Neural progenitor cell (in vitro differentiated cells): Measurements from ENCODE around the gene CAMKK2. TPM values are rescaled to one million over a fixed set of nuclear protein-coding genes. Genes with fewer than 3 reads are reported as not detected.
A peak's percentile ranks its signal among the peaks of the same experiment; 100 is the strongest.

ENCODE experiments used
- DNase-seq: peaks from one replicate; pipeline ENCODE4 v3.0.0-alpha.2; 2016; ENCODE audit warnings: low spot score
- H2AFZ ChIP-seq: fragments of 200-600 bp; sonication (generic); replicated peaks from 2 replicates; pipeline ENCODE4 v1.6.1; 2016; ENCODE audit warnings: antibody characterized with exemption
- H3F3A ChIP-seq: fragments of 200-600 bp; sonication (generic); 2 replicates; pipeline ENCODE4 v1.6.1; 2016; ENCODE audit warnings: antibody characterized with exemption, low read depth
- H3K27ac ChIP-seq: fragments of 200-600 bp; sonication (generic); 2 replicates; pipeline ENCODE4 v1.5.1; 2016; ENCODE audit warnings: mild to moderate bottlenecking
- H3K27me3 ChIP-seq: fragments of 200-600 bp; sonication (generic); 2 replicates; pipeline ENCODE4 v1.6.1; 2016; ENCODE audit warnings: mild to moderate bottlenecking, moderate library complexity
- H3K36me3 ChIP-seq: fragments of 200-600 bp; sonication (generic); 2 replicates; pipeline ENCODE4 v1.5.1; 2016
- H3K4me1 ChIP-seq: fragments of 200-600 bp; sonication (generic); 2 replicates; pipeline ENCODE4 v1.6.1; 2016; ENCODE audit warnings: mixed run types
- H3K4me2 ChIP-seq: fragments of 200-600 bp; sonication (generic); 2 replicates; pipeline ENCODE4 v1.6.1; 2016
- H3K4me3 ChIP-seq: fragments of 200-600 bp; sonication (generic); 2 replicates; pipeline ENCODE4 v1.5.1; 2016
- H3K79me2 ChIP-seq: fragments of 200-600 bp; sonication (generic); 2 replicates; pipeline ENCODE4 v1.6.1; 2016; ENCODE audit warnings: low read depth
- H3K9ac ChIP-seq: fragments of 200-600 bp; sonication (generic); 2 replicates; pipeline ENCODE4 v1.6.1; 2016
- H3K9me3 ChIP-seq: fragments of 200-600 bp; sonication (generic); 2 replicates; pipeline ENCODE4 v1.5.1; 2016; ENCODE audit warnings: low read depth
- H4K20me1 ChIP-seq: fragments of 200-600 bp; sonication (generic); 2 replicates; pipeline ENCODE4 v1.6.1; 2016; ENCODE audit warnings: low read depth
- H3K27ac Mint-ChIP-seq: 3 replicates; pipeline ENCODE4 v1.8.0; 2021; ENCODE audit warnings: mixed read lengths
- H3K27me3 Mint-ChIP-seq: 2 replicates; pipeline ENCODE4 v1.8.0; 2022; ENCODE audit warnings: low read depth, mild to moderate bottlenecking, inconsistent platforms, moderate library complexity, mixed read lengths; ENCODE audit not compliant: insufficient read depth
- H3K36me3 Mint-ChIP-seq: 3 replicates; pipeline ENCODE4 v1.8.0; 2021; ENCODE audit warnings: mixed read lengths
- H3K4me1 Mint-ChIP-seq: 3 replicates; pipeline ENCODE4 v1.8.0; 2021; ENCODE audit warnings: mixed read lengths
- H3K4me3 Mint-ChIP-seq: 3 replicates; pipeline ENCODE4 v1.8.0; 2021; ENCODE audit warnings: mild to moderate bottlenecking, moderate library complexity, mixed read lengths
- H3K9me3 Mint-ChIP-seq: 3 replicates; pipeline ENCODE4 v1.8.0; 2020; ENCODE audit warnings: mixed read lengths
- CTCF ChIP-seq: fragments of 200-600 bp; sonication (generic); IDR thresholded peaks from 2 replicates; pipeline ENCODE4 v1.5.1; 2017; ENCODE audit warnings: antibody characterized with exemption, mild to moderate bottlenecking
- EZH2 ChIP-seq: fragments of 200-600 bp; sonication (generic); IDR thresholded peaks from 2 replicates; pipeline ENCODE4 v1.6.1; 2017; ENCODE audit warnings: antibody characterized with exemption, mild to moderate bottlenecking, moderate library complexity
- EZH2phosphoT487 ChIP-seq: fragments of 200-600 bp; sonication (generic); IDR thresholded peaks from 2 replicates; pipeline ENCODE4 v1.6.1; 2017; ENCODE audit warnings: antibody characterized with exemption
- total RNA-seq: library from RNA; depleted of rRNA; stranded (reverse); fragments of >200 nt; gene quantifications from 2 replicates; pipeline ENCODE4 v1.2.3, GENCODE V29; 2015; ENCODE audit warnings: low replicate concordance

CAMKK2 gene
- total RNA-seq, 1 donor from 2014 or later, result 21.0 TPM

GRCh38 chr12:121250359-121250758, 46.1 kb downstream of the CAMKK2 start:
- Histone ChIP-seq H3K4me2 (no peak overlapping the region), H3F3A (peaks cover 6% of the 10 kb centered on the region), H3K9me3 (no peaks in the 10 kb centered on the region), H3K4me1 (no peaks in the 10 kb centered on the region), H3K36me3 (no peaks in the 10 kb centered on the region), H3K27ac (no peak overlapping the region), H3K79me2 (no peaks in the 10 kb centered on the region), H3K4me3 (no peak overlapping the region), H2AFZ (no peak overlapping the region), H3K27me3 (no peaks in the 10 kb centered on the region), H4K20me1 (no peaks in the 10 kb centered on the region), H3K9ac (no peak overlapping the region)
- Mint-ChIP-seq H3K36me3 (peaks cover 39% of the 10 kb centered on the region), H3K4me1 (no peaks in the 10 kb centered on the region), H3K9me3 (no peaks in the 10 kb centered on the region), H3K4me3 (no peak overlapping the region), H3K27me3 (peaks cover 7% of the 10 kb centered on the region), H3K27ac (no peak overlapping the region)
- DNase-seq, result no peak
- TF ChIP-seq EZH2phosphoT487 (no peak), EZH2 (no peak), CTCF (no peak)

GRCh38 chr12:121248622-121249021, 47.9 kb downstream of the CAMKK2 start:
- Histone ChIP-seq H3F3A (no peaks in the 10 kb centered on the region), H3K9me3 (no peaks in the 10 kb centered on the region), H3K4me3 (no peak overlapping the region), H3K27me3 (no peaks in the 10 kb centered on the region), H3K79me2 (no peaks in the 10 kb centered on the region), H4K20me1 (no peaks in the 10 kb centered on the region), H2AFZ (no peak overlapping the region), H3K4me2 (no peak overlapping the region), H3K36me3 (no peaks in the 10 kb centered on the region), H3K9ac (no peak overlapping the region), H3K4me1 (no peaks in the 10 kb centered on the region), H3K27ac (no peak overlapping the region)
- Mint-ChIP-seq H3K36me3 (peaks cover 32% of the 10 kb centered on the region), H3K4me1 (no peaks in the 10 kb centered on the region), H3K4me3 (no peak overlapping the region), H3K27ac (no peak overlapping the region), H3K9me3 (no peaks in the 10 kb centered on the region), H3K27me3 (peaks cover 7% of the 10 kb centered on the region)
- TF ChIP-seq EZH2 (no peak), CTCF (no peak), EZH2phosphoT487 (no peak)
- no peak for DNase-seq

GRCh38 chr12:121246893-121247557, 49.5 kb downstream of the CAMKK2 start:
- no peaks in the 10 kb centered on the region for H3K27me3 ChIP-seq
- no peak for TF ChIP-seq CTCF
- TF ChIP-seq EZH2phosphoT487, result no peak
- H3K9me3 ChIP-seq, result no peaks in the 10 kb centered on the region
- H3K4me2 ChIP-seq, result no peak overlapping the region
- no peaks in the 10 kb centered on the region for H3K36me3 ChIP-seq
- H3K9ac ChIP-seq, result no peak overlapping the region
- no peak overlapping the region for H3K4me3 ChIP-seq
- DNase-seq, result no peak
- H3K36me3 Mint-ChIP-seq, result peaks cover 26% of the 10 kb centered on the region
- H3K4me3 Mint-ChIP-seq, result no peak overlapping the region
- no peaks in the 10 kb centered on the region for H3K9me3 Mint-ChIP-seq
- no peak overlapping the region for H2AFZ ChIP-seq
- H3F3A ChIP-seq, result no peaks in the 10 kb centered on the region
- no peaks in the 10 kb centered on the region for H3K79me2 ChIP-seq
- peaks cover 7% of the 10 kb centered on the region for H3K27me3 Mint-ChIP-seq
- peak overlapping the region; percentile 17 for H3K27ac Mint-ChIP-seq
- H3K27ac ChIP-seq, result no peak overlapping the region
- no peaks in the 10 kb centered on the region for H3K4me1 Mint-ChIP-seq
- H3K4me1 ChIP-seq, result no peaks in the 10 kb centered on the region
- no peaks in the 10 kb centered on the region for H4K20me1 ChIP-seq
